Measurements from ENCODE around the gene ADPRHL1.

DNA sequence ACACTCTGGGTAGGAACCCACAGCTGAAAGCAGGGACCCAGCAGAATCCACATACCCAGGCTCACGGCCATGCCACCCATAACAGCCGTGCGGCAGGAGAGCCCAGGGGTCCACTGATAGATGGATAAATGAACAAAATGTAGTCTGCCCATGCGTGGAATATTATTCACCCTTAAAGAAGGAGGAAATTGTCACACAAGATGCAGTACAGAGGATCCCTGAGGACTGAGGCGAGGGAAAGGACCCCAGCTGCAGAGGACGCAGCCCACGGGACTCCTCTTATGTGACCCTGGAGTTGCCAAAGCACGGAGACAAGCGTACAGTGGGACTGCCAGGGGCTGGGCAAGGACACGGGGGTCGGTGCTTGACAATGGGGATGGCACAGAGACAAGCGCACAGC is 100.0 kb downstream of the ADPRHL1 start:
- no peak for TF ChIP-seq CTCF (IDR thresholded peaks at IDR 0.05)
- no peak for TF ChIP-seq POLR2A (IDR thresholded peaks at IDR 0.05)
